Fibroblast of lung (primary cell): Measurements from ENCODE around the gene FSTL4. TPM values are rescaled to one million over a fixed set of nuclear protein-coding genes. Genes with fewer than 3 reads are reported as not detected.

Experiments
- DNase-seq, 2 donors: peaks; one replicate each; pipeline versions ENCODE4 v3.0.0 to v3.0.0-alpha.2; 2010; ENCODE audit warnings: low read depth in 2 of 2
- H2AFZ ChIP-seq: 2 replicates; pipeline ENCODE4 v1.5.1; 2012; ENCODE audit warnings: low read length, control low read depth, inconsistent platforms
- H3K27ac ChIP-seq: 2 replicates; pipeline ENCODE4 v1.5.1; 2011; ENCODE audit warnings: low read length, control low read depth; ENCODE audit not compliant: insufficient read depth
- H3K27me3 ChIP-seq: 2 replicates; pipeline ENCODE4 v1.5.1; 2011; ENCODE audit warnings: mild to moderate bottlenecking, low read length; ENCODE audit not compliant: control insufficient read depth, insufficient read depth
- H3K36me3 ChIP-seq: 2 replicates; pipeline ENCODE4 v1.5.1; 2011; ENCODE audit warnings: low read length; ENCODE audit not compliant: control insufficient read depth, insufficient read depth
- H3K4me1 ChIP-seq: 2 replicates; pipeline ENCODE4 v1.5.1; 2011; ENCODE audit warnings: low read length; ENCODE audit not compliant: control insufficient read depth, insufficient read depth; ENCODE audit errors: extremely low read depth
- H3K4me2 ChIP-seq: 2 replicates; pipeline ENCODE4 v1.5.1; 2011; ENCODE audit warnings: low read length, control low read depth; ENCODE audit not compliant: insufficient read depth; ENCODE audit errors: extremely low read depth
- H3K4me3 ChIP-seq, 4 experiments: fragments of 200-600 bp in 1 of 4; sonication (generic) in 1 of 4; replicated peaks in 1 of 4; 2 replicates each; pipeline ENCODE4 v1.5.1; 2011 to 2016; ENCODE audit warnings: low read length in 4 of 4, low read depth in 3 of 4, mild to moderate bottlenecking in 3 of 4, control low read depth in 2 of 4, inconsistent platforms in 1 of 4, mixed read lengths in 1 of 4; ENCODE audit not compliant: insufficient read depth in 1 of 4; ENCODE audit errors: control extremely low read depth in 1 of 4
- H3K79me2 ChIP-seq: 2 replicates; pipeline ENCODE4 v1.5.1; 2012; ENCODE audit warnings: mild to moderate bottlenecking, low read length, inconsistent platforms; ENCODE audit not compliant: control insufficient read depth, insufficient read depth
- H3K9ac ChIP-seq: 2 replicates; pipeline ENCODE4 v1.5.1; 2011; ENCODE audit warnings: mild to moderate bottlenecking, low read length, control low read depth; ENCODE audit not compliant: insufficient read depth
- H3K9me3 ChIP-seq: 2 replicates; pipeline ENCODE4 v1.5.1; 2012; ENCODE audit warnings: low read depth, low read length; ENCODE audit not compliant: control insufficient read depth, insufficient read depth
- H4K20me1 ChIP-seq: 2 replicates; pipeline ENCODE4 v1.5.1; 2011; ENCODE audit warnings: low read length; ENCODE audit not compliant: control insufficient read depth, insufficient read depth; ENCODE audit errors: extremely low read depth
- CTCF ChIP-seq, 2 donors: IDR thresholded peaks in 1 of 2; conservative IDR thresholded peaks in 1 of 2; 1 replicate in 1 of 2; 2 replicates in 1 of 2; pipeline ENCODE4 v1.5.1; 2011 to 2012; ENCODE audit warnings: low read length in 2 of 2, control low read depth in 1 of 2, inconsistent platforms in 1 of 2, low read depth in 1 of 2, mild to moderate bottlenecking in 1 of 2
- EZH2 ChIP-seq: IDR thresholded peaks from 2 replicates; pipeline ENCODE4 v1.5.1; 2012; ENCODE audit warnings: low read length, control low read depth, mild to moderate bottlenecking; ENCODE audit errors: missing control alignments
- polyA plus RNA-seq, 2 donors: library from polyadenylated mRNA; depleted of rRNA in 1 of 2; stranded (reverse) in 1 of 2; unstranded in 1 of 2; fragments of >200 nt; gene quantifications; 2 replicates each; pipeline ENCODE4 v1.2.1, GENCODE V29; 2011 to 2012; ENCODE audit warnings: missing spikeins in 1 of 2
- total RNA-seq: library from RNA; depleted of rRNA; stranded (reverse); fragments of >200 nt; gene quantifications from 2 replicates; pipeline ENCODE4 v1.2.1, GENCODE V29; 2014

Gene FSTL4
- total and polyA plus RNA-seq, 2 donors (not counting 1 experiment from before 2014, with no cell fraction given), result 0.17 to 0.33 TPM

DNA sequence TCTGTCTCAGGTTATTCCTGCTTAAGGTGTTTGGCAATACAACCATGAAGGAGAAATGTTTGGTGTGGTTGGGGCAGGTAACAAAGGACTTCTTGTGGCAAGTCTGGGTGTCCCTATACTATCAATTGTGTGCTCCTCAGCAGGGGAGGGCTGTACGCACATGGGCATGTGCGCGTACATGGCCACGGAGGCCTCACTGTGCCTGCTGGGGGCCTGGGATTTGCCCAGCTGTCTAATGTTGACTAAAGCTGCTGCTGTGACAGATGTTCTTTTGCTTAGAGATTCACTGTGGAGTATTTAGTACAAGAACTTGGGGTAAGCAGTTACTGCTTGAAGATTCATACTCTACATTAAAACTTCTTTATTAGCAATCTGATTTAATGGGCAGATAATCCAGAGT is 463.0 kb downstream of the FSTL4 start:
- Histone ChIP-seq H3K9ac (no peak overlapping the region), H3K4me2 (no peak overlapping the region), H3K79me2 (no peaks in the 10 kb centered on the region), H3K36me3 (no peaks in the 10 kb centered on the region), H3K4me1 (no peaks in the 10 kb centered on the region), H3K27me3 (no peaks in the 10 kb centered on the region), H3K4me3 (no peak overlapping the region), H2AFZ (no peak overlapping the region), H3K9me3 (no peaks in the 10 kb centered on the region), H4K20me1 (no peaks in the 10 kb centered on the region), H3K27ac (no peak overlapping the region)
- DNase-seq, result no peak
- TF ChIP-seq EZH2 (no peak), CTCF (conservative IDR thresholded peaks at IDR 0.05 in 1 of 2, IDR thresholded peaks at IDR 0.05 in 1 of 2; ENCODE audit: low read depth in 1 of 2, low read length in 2 of 2) (no peak)

- DNase-seq, result peak in 1 of 2 donors; percentile 23
Measured at GRCh38 chr5:133147815-133148567, 464.4 kb downstream of the FSTL4 start.

DNA sequence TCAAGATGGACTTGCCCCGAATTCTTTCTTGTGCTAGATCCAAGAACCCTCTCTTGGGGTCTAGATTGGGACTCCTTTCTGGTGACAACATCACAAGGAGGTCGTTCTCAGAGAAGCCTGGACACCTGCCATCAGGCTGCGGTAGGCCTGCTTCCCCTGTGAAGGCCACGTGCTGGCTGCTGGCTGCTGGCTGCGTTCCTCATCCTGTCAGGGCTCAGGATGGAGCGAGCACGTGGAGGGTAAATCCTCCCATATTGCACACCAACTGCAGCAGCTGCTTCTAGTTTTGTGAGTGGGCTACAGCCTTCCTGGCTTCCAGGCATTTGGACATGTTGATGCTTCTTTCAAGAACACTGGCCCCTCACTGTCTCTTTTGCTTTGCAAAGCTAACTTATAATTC is 464.9 kb downstream of the FSTL4 start:
- no peak overlapping the region for H3K9ac ChIP-seq
- H3K9me3 ChIP-seq, result no peaks in the 10 kb centered on the region
- DNase-seq, result peak; percentile 17 to 31
- no peak overlapping the region for H2AFZ ChIP-seq
- H3K27me3 ChIP-seq, result no peaks in the 10 kb centered on the region
- H3K4me2 ChIP-seq, result no peak overlapping the region
- no peaks in the 10 kb centered on the region for H3K79me2 ChIP-seq
- TF ChIP-seq EZH2 (no peak), CTCF (conservative IDR thresholded peaks at IDR 0.05 in 1 of 2, IDR thresholded peaks at IDR 0.05 in 1 of 2; ENCODE audit: low read depth in 1 of 2, low read length in 2 of 2) (no peak)
- H3K27ac ChIP-seq, result no peak overlapping the region
- H3K4me3 ChIP-seq, result no peak overlapping the region
- H3K36me3 ChIP-seq, result no peaks in the 10 kb centered on the region
- H4K20me1 ChIP-seq, result no peaks in the 10 kb centered on the region
- H3K4me1 ChIP-seq, result no peaks in the 10 kb centered on the region

More at GRCh38 chr5:133147815-133148567, 464.4 kb downstream of the FSTL4 start:
- Histone ChIP-seq H3K36me3 (no peaks in the 10 kb centered on the region), H2AFZ (no peak overlapping the region), H3K79me2 (no peaks in the 10 kb centered on the region), H3K27me3 (no peaks in the 10 kb centered on the region), H3K9ac (no peak overlapping the region), H3K27ac (no peak overlapping the region), H3K4me2 (no peak overlapping the region), H4K20me1 (no peaks in the 10 kb centered on the region), H3K9me3 (no peaks in the 10 kb centered on the region), H3K4me1 (no peaks in the 10 kb centered on the region), H3K4me3 (no peak overlapping the region)
- TF ChIP-seq EZH2, result no peak
- no peak for TF ChIP-seq CTCF (conservative IDR thresholded peaks at IDR 0.05 in 1 of 2, IDR thresholded peaks at IDR 0.05 in 1 of 2; ENCODE audit: low read depth in 1 of 2, low read length in 2 of 2)
